ENCODE results near the gene LILRA1.

DNA sequence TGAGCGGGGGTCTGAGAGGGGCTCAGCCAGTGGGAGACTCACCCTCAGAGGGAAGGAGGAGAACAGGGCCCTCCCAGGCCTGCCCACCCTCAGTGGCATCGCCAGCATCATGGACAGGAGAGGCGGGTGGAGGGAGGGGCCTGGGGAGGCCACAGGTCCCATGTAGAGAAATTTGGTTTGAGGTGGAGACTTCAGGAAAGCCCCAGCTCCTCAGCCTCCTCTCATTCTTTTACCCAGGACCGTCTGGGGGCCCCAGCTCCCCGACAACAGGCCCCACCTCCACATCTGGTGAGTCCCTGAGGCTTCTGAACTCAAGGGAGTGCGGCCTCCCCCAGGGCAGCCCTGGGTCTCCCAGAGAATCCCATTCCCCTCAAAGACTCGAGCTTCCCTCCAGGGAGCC lies 40.0 kb downstream of the LILRA1 start:
- TF ChIP-seq POLR2AphosphoS5 (IDR thresholded peaks at IDR 0.05; ENCODE audit: low read depth, low read length) (no peak), SIN3A (IDR thresholded peaks at IDR 0.05; ENCODE audit: borderline replicate concordance, insufficient read depth, low read depth, low read length) (no peak)
- TF ChIP-seq, protein P1, sequence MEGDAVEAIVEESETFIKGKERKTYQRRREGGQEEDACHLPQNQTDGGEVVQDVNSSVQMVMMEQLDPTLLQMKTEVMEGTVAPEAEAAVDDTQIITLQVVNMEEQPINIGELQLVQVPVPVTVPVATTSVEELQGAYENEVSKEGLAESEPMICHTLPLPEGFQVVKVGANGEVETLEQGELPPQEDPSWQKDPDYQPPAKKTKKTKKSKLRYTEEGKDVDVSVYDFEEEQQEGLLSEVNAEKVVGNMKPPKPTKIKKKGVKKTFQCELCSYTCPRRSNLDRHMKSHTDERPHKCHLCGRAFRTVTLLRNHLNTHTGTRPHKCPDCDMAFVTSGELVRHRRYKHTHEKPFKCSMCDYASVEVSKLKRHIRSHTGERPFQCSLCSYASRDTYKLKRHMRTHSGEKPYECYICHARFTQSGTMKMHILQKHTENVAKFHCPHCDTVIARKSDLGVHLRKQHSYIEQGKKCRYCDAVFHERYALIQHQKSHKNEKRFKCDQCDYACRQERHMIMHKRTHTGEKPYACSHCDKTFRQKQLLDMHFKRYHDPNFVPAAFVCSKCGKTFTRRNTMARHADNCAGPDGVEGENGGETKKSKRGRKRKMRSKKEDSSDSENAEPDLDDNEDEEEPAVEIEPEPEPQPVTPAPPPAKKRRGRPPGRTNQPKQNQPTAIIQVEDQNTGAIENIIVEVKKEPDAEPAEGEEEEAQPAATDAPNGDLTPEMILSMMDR (IDR thresholded peaks at IDR 0.05): no peak
